Activated CD4-positive, CD25-positive, alpha-beta regulatory T cell treated with anti-CD3 and anti-CD28 coated beads, Interleukin-2, amount 50 U/mL, for 72 hours (primary cell): Measurements from ENCODE around the gene DLK2.
"Not testable (repeated sequence)": the region's sequence is repeated elsewhere in the genome, so short reads cannot be mapped to it uniquely, and the experiment has no call there.

ENCODE experiments used
- DNase-seq: peaks from one replicate; pipeline ENCODE4 v3.0.0; 2021

The DLK2 gene

DNA sequence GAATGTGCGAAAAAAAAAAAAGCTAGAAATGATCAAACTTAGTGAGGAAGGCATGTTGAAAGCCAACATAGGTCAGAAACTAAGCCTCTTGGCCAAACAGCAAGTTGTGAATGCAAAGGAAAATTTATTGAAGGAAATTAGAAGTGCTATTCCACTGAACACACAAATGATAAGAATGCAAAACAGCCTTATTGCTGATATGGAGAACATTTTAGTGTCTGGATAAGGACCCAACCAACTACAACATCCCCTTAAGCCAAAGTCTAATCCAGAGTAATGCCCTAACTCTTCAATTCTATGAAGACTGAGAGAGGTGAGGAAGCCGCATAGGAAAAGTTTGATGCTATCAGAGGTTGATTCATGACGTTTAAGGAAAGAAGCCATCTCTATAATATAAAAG lies 33.5 kb downstream of the DLK2 start:
- DNase-seq, result no peak

GRCh38 chr6:43420012-43420709 lies 35.2 kb downstream of the DLK2 start:
- DNase-seq, result no peak

DNA sequence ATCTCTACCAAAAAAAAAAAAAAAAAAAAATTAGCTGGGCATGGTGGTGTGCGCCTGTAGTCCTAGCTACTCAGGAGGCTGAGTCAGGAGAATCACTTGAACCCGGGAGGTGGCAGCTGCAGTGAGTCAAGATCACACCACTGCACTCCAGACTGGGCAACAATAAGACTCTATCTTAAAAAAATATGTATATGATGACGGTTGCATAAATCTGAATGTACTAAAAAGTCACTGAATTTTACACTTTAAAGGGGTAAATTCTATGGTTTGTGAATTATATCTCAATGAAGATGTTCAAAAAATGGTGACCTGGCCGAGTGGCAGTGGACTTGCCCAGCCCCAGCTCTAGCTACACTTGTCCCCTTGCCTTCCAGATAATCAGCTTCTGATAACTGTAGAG lies 38.4 kb downstream of the DLK2 start:
- DNase-seq, result no peak

GRCh38 chr6:43415275-43415674 lies 40.1 kb downstream of the DLK2 start:
- DNase-seq, result not testable (repeated sequence)

DNA sequence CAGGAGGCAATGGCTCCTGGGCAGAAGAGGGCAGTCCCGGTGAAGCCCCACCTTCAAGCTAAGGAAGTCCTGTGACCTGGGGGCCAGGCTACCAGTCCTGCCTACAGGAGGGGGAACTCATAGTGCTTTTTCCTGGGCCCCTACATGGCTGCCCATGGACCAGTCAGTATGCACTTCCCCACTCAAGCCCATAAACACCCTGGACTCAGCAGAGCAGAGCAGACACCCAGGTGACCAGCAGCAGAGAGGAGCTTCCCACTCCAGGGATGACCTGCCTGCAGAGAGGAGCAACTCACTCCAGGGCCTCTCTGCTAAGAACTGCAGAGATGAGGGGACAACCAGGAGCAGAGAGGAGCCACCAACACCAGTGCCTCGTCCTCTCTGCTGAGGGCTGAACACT lies 42.3 kb downstream of the DLK2 start:
- DNase-seq, result no peak

GRCh38 chr6:43412541-43412940 lies 42.8 kb downstream of the DLK2 start:
- no peak for DNase-seq

- DNase-seq, result not testable (repeated sequence)
Observed at GRCh38 chr6:43410776-43411175, 44.6 kb downstream of the DLK2 start.

GRCh38 chr6:43408259-43408658 lies 47.1 kb downstream of the DLK2 start:
- no peak for DNase-seq

- DNase-seq, result no peak
Observed at GRCh38 chr6:43407296-43407695, 48.1 kb downstream of the DLK2 start.

GRCh38 chr6:43405354-43405753 lies 50.0 kb downstream of the DLK2 start:
- DNase-seq, result no peak

GRCh38 chr6:43402820-43403219 lies 52.5 kb downstream of the DLK2 start:
- no peak for DNase-seq

- DNase-seq, result no peak
Observed at GRCh38 chr6:43401730-43402129, 53.6 kb downstream of the DLK2 start.
